SIG-M5 treated with dmso at 0.1 percent for 504 hours (cell line): ENCODE data around the gene ZMYND10.

Experiments
- DNase-seq: peaks from one replicate; lab custom pipeline; 2025; ENCODE audit not compliant: unreplicated experiment; lab: John Stamatoyannopoulos, UW

Gene ZMYND10

DNA sequence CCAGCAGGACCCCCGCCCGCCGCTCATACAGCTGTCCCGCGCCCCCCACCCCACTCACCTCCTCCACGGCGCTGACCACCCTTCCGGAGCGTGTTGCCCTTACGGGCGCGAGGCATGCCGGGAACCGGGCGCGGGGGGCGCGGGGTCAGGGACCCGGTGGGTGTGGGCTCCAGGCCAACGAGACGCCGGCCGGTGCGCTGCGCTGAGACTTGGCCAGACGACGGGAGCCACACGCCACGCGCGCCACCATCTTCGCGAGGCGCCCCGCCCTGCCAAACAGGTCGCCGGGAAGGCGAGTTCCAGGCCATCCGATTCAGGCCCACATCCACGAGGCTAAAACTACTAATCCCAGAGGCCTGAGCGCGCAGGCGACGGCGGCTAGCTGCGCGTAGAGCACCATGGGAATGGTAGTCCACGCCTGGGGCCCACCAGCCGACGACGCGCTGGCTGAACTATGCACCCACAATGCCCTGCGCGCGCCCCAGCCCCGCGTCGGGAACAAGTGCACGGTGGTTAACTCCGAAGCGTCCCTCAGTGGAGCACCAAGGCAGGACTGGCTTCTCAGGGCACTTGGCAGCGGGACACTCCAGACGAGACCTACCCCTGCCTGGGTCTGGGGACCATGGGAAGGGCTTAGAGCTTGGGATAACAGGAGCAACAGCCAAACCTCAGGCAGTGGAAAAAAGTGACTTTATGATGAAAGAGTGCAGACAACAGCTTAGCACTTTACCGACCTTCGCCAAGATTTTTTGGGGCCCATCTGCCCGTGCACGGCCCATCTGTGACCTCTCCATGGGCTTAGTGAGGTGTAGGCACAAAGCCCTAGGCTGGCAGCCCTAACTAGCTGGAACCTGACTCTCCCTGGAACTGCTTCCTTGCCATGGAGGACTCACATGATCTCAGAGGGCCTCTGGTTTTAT is 53.1 kb downstream of the ZMYND10 start, which contains the start of gene IFRD2:
IFRD2 (minus strand) TSS at position 271 of the 920 bp plus-strand sequence; CDS start at position 116, 155 bp downstream.
- peak; percentile 98 for DNase-seq
